Measurements from ENCODE around the gene CYP2U1.
"Not testable (repeated sequence)": the region's sequence is repeated elsewhere in the genome, so short reads cannot be mapped to it uniquely, and the experiment has no call there.

The CYP2U1 gene

DNA sequence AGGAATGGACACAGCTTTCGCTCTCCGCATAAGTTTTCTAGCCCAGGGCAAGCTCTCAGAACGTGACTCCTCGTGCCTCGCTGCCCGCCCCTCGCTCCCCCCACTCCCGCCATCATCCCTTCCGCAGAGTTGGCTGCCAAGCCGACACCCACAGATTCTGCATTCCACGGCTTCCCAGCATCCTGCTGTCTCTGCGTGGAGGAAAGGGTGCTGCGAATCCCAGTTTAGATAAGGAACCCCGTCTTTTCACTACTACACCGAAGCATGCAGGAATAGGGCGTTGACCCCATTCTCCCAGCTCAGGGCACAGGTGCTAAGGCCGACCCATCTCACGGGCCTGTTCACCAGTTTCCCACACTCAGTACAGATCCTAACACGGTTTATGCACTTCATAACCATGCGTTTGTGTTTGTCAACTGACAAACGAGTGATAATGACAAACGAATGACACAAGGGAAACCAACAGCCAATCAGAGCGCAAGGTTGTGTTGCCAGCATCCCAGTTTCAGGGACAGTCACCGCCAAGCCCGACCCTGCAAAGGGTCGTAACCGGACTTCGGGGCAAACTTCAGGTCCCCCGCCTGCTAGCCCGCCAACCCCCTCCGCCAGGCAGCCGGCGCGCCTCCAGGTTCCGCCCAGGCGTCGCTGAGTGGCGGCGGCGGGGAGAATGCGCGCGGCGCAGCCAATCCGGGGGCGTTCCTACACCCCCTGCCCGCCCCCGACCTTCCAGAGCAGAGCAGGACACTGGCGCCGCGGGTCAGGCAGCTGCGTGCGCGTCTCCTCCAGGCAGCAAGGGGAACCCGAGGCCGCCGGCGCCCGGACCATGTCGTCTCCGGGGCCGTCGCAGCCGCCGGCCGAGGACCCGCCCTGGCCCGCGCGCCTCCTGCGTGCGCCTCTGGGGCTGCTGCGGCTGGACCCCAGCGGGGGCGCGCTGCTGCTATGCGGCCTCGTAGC is at the start of gene CYP2U1:
TSS of gene CYP2U1 (plus strand) at position 729 of the 954 bp plus-strand sequence. CDS start at position 824, 95 bp downstream.
- peak; percentile 47 to 76 (median 62) for DNase-seq (ENCODE audit: low read depth in 3 of 3)

- no peak for DNase-seq (ENCODE audit: low read depth in 3 of 3)
Measured at GRCh38 chr4:107885865-107886264, 45.5 kb upstream of the CYP2U1 start.

- DNase-seq (ENCODE audit: low read depth in 3 of 3): no peak
Measured at GRCh38 chr4:107888237-107888636, 43.1 kb upstream of the CYP2U1 start.

DNA sequence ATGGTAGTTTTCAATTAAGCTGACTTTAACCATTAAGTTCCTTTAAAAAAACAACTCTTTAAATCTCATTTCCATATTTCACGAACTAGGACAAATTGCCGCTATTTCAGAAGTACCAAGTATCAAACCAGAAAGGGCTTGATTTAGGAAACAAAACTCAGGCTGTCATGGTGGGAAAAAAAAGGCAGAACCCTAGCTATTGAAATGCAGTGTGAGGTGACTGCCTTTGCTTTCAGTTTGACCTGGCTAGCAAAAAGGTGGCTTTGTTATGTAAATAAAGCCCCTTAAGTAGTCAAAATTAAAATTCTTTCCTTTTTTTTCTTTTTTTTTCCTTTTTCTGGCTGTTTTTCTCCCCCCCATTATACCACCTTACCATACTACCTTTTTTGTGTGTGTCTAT is 40.6 kb upstream of the CYP2U1 start:
- DNase-seq (ENCODE audit: low read depth in 3 of 3): no peak

- DNase-seq (ENCODE audit: low read depth in 3 of 3): no peak
Measured at GRCh38 chr4:107891299-107891698, 40.0 kb upstream of the CYP2U1 start.

DNA sequence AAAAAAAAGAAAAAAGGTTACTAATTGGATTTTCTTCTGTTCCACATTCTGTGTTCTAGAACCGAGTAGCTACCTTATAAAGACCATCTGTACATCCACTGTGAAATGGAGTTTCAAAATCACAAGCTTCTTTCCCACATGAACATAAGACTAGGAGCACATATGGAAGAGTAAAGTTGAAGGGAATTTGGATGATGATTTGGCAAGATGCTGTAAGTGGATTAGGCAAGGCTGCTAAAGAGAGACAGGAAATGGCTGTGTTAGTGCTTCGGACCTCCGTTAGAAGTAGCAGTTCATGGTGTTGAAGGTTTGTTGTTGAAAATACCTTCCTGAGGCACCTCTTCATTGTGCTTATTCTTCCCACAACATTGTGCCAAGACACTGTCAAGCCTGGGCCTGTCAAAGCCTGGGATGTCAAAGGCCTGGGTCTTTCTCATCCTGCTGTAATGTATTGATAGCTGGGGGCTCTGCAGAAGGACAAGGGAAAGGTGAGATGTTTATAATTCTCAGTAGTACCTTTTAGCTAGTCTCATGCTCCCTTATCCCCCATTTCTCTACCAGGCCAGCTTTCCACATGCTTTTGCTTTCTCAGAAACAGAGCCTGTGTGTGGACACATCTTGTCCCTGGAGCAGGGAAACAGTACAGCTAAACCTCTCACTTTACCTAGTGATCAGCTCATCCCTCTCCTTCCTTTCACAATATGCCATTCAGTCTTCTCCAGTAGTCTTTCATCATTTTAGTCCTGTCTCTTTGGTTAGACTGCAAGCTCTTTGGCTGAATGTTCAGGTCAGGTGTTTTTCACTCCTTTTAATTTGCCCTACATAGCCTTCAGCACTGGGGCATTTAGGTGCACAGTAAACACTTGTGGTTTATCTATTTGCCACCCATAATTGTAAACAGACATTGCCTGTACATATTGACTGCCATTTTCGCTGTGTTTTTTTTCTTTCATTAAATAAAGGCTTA is 37.9 kb upstream of the CYP2U1 start:
- no peak for DNase-seq (ENCODE audit: low read depth in 3 of 3)

DNA sequence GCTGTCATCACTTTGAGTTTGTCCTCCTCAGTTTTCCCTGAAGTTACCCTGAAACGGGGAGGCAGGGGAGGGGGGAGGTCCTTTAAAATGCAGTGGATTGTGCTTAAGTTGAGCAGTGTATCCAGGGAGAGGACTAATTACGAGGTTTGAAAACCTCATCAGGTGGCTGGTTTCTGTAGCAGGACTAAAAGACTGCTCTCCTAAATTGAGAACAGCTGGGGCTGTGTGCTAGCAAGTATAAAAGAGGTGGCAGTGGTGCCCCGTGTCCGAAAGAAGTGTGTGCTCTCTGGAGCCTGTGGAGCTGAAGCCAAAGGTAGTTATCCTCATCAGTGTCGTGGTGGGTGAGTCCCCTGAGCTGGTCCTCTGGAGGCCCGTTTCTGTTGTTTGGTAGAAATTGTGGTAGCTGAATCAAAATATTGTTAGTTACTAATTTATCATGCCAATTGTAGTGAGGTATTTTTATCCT is 37.2 kb upstream of the CYP2U1 start:
- no peak for DNase-seq (ENCODE audit: low read depth in 3 of 3)

DNA sequence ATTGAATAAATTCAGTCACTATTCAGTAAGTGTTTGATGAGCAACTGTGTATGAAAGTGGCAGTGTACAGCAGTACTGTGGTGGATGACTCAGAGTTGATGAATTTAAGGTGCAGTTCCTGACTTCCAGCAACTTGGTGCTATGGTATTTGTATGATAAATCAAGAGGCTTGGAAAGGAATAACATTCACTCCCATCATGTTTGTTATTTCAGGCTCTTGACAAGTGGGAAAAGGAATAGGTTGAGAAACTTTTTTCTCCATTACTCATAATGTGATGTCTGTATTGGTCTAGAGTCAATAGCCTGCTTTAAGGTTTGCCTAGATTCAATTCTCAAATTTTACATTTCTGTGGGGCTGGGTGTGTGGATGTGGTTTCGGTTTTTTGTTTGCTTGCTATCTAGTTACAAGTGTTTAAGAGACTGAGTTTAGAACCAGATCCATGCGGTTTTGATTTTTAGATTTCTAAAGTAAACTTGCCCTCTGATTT is 35.1 kb upstream of the CYP2U1 start:
- DNase-seq (ENCODE audit: low read depth in 3 of 3): no peak

DNA sequence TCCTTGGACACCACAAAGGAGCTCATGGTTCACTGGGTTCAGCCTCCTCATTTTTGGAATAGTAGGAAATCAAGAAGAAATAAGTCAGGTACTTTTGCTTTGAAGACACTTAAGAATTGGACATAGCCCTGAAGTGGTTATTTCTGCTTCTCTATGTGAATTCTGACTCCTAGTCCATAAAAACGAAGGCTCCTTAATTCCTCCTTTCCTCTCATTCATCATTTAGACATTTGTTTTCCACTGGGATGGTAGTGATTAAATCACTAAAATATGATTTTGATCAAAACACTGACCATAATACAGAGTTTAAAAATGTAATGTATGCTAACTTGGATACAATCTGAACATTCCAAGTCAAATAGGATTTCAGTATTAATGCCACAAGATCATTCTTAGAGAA is 34.7 kb upstream of the CYP2U1 start:
- DNase-seq (ENCODE audit: low read depth in 3 of 3): no peak

- DNase-seq (ENCODE audit: low read depth in 3 of 3): no peak
Measured at GRCh38 chr4:107897823-107898222, 33.5 kb upstream of the CYP2U1 start.

- no peak for DNase-seq (ENCODE audit: low read depth in 3 of 3)
Measured at GRCh38 chr4:107900067-107900466, 31.3 kb upstream of the CYP2U1 start.

- DNase-seq (ENCODE audit: low read depth in 3 of 3): no peak
Measured at GRCh38 chr4:107900508-107900907, 30.8 kb upstream of the CYP2U1 start.

GRCh38 chr4:107901213-107901934 is 30.0 kb upstream of the CYP2U1 start:
- no peak for DNase-seq (ENCODE audit: low read depth in 3 of 3)

- no peak for DNase-seq (ENCODE audit: low read depth in 3 of 3)
Measured at GRCh38 chr4:107902715-107903114, 28.6 kb upstream of the CYP2U1 start.

DNA sequence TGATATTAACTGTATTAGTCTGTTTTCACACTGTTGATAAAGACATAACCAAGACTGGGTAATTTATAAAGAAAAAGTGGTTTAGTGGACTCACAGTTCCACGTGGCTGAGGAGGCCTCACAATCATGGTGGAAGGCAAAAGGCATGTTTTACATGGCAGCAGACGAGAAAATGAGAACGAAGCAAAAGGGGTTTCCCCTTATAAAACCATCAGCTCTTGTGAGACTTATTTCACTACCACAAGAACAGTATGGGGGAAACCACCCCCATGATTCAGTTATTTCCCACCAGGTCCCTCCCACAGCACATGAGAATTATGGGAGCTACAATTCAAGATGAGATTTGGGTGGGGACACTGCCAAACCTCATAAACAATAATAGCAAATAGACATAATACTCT is 26.3 kb upstream of the CYP2U1 start:
- not testable (repeated sequence) for DNase-seq (ENCODE audit: low read depth in 3 of 3)

DNA sequence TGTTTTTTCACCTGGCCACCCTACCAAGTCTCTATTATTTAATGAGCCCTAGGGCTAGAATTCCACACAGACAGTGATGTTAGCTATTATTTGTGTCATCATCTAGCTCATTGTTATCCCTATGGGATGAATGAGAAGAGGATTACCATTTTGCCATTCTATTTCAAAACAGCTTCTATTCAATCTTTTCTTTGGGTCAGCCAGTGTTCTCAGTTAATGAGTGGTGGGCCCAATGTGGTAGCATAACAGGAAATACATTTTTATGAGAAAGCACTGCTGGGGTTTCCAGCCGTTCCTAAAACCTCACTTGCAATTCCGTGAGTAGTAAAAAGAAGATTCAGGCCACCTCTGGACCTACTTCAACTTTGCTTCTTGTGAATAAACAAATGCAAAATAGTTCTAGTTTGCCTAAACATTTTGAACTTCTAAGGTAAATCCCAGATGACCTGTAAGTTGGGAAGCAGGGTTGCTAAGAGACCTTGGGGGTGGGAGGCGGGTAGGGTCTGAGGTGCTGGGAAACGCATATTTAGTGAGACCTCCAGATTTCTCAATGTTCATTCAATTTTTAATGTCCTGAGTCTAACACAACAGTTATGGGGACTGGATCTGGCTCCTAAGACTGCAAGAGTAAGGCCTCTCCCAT is 24.8 kb upstream of the CYP2U1 start:
- DNase-seq (ENCODE audit: low read depth in 3 of 3): no peak

DNA sequence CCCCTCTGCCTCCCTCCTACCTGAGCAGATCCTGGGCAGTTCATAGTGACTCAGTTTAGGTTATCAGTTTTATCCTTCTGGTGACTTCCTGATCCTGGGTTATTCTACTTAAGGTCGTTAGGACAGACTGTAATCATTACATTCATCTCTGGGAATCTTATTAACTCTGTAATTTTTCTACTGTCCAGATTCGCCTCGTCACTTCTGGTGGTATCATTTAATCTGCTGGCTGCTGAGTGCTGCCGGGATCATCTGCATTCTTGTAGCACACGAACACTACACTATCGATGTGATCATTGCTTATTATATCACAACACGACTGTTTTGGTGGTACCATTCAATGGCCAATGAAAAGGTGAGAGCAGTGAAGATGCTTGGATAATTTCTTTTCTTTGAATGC is 23.0 kb upstream of the CYP2U1 start:
- no peak for DNase-seq (ENCODE audit: low read depth in 3 of 3)

DNA sequence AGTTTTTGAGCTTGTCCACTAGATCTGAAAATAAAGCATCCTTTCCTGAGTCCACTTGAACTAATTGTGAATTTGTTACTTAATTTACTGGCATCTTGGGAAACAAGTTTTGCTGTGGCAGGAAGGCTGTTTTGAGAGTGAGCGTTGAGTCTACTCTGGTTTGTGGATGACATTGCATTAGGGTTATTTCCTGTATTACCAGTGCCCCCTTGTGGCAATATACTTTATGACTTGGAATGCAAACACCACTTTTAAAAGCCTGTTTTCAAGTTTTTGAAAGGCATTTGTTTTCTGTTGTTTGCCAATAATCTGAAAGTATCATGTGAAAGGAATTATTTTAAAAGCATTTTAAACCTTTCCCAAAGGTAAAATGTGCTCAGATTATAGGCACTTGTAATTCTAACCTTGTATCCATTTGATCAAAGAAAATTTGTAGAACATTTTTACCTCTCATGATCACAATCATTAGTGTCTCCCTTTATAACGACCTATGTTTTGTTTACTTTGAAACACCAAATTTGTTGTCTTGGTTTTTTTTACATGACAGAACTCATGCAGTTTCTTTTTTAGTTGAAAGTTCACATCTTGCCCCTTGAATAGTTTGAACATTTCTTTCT is 18.0 kb upstream of the CYP2U1 start:
- DNase-seq (ENCODE audit: low read depth in 3 of 3): peak in 1 of 3 experiments; percentile 41

DNA sequence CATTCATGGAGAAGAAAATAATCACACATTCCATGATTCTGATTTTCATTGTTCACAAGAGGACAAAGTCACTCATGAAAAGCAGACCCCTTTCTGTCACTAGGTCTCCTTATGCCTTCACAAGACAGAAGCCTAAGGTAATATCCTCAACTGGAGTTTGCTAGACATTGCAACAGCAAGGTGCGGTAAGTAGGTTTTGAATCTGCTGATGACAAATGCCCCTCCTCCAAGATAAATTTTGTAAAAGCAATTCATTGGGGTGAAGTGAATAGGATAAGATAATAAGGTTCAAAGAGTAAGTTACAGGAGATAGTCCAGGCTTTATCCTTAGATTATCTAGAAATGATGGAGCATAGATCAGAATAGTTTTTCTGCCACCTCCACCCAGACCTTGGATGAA is 16.1 kb upstream of the CYP2U1 start:
- DNase-seq (ENCODE audit: low read depth in 3 of 3): no peak

- no peak for DNase-seq (ENCODE audit: low read depth in 3 of 3)
Measured at GRCh38 chr4:107916623-107917022, 14.7 kb upstream of the CYP2U1 start.
